DOHH2 (cell line): ENCODE results near the gene SHC3.

ENCODE experiments used
- H3F3A ChIP-seq: fragments of 200-600 bp; sonication (generic), shearing (Covaris generic); 2 replicates; pipeline ENCODE4 v1.6.0; 2016; ENCODE audit warnings: antibody characterized with exemption, mild to moderate bottlenecking; ENCODE audit not compliant: control insufficient read depth, insufficient read depth
- H3K27ac ChIP-seq: fragments of 200-600 bp; sonication (generic); 2 replicates; pipeline ENCODE4 v1.5.1; 2014; ENCODE audit warnings: low read depth, mild to moderate bottlenecking, low read length, moderate library complexity
- H3K27me3 ChIP-seq: fragments of 200-600 bp; sonication (generic); 2 replicates; pipeline ENCODE4 v1.6.1; 2014; ENCODE audit warnings: mild to moderate bottlenecking, low read length, mixed read lengths; ENCODE audit not compliant: control insufficient read depth
- H3K36me3 ChIP-seq: fragments of 200-600 bp; sonication (generic); 2 replicates; pipeline ENCODE4 v1.6.1; 2014; ENCODE audit warnings: mild to moderate bottlenecking, low read length, moderate library complexity, mixed read lengths; ENCODE audit not compliant: control insufficient read depth
- H3K4me1 ChIP-seq: fragments of 200-600 bp; sonication (generic); 2 replicates; pipeline ENCODE4 v1.6.1; 2014; ENCODE audit warnings: mild to moderate bottlenecking, low read length, mixed read lengths; ENCODE audit not compliant: control insufficient read depth
- H3K4me2 ChIP-seq: fragments of 200-600 bp; sonication (generic); 2 replicates; pipeline ENCODE4 v1.6.0; 2014; ENCODE audit warnings: mild to moderate bottlenecking, low read length, moderate library complexity
- H3K4me3 ChIP-seq: fragments of 200-600 bp; sonication (generic); 2 replicates; pipeline ENCODE4 v1.5.1; 2014; ENCODE audit warnings: mild to moderate bottlenecking, low read length, mixed read lengths
- H3K79me2 ChIP-seq: fragments of 200-600 bp; sonication (generic); 2 replicates; pipeline ENCODE4 v1.6.1; 2014; ENCODE audit warnings: mild to moderate bottlenecking, low read length, mixed read lengths; ENCODE audit not compliant: control insufficient read depth
- H3K9me2 ChIP-seq: fragments of 200-600 bp; sonication (generic); replicated peaks from 2 replicates; pipeline ENCODE4 v1.6.1; 2014; ENCODE audit warnings: mild to moderate bottlenecking, low read length, mixed read lengths; ENCODE audit not compliant: control insufficient read depth
- H3K9me3 ChIP-seq: fragments of 200-600 bp; sonication (generic); 2 replicates; pipeline ENCODE4 v1.6.1; 2014; ENCODE audit warnings: antibody characterized with exemption, low read length, mixed read lengths; ENCODE audit not compliant: control insufficient read depth, insufficient read depth
- H4K20me1 ChIP-seq: fragments of 200-600 bp; sonication (generic); 2 replicates; pipeline ENCODE4 v1.6.0; 2014; ENCODE audit warnings: low read depth, mild to moderate bottlenecking, antibody characterized with exemption, low read length, moderate library complexity; ENCODE audit not compliant: control insufficient read depth, insufficient read depth
- EZH2phosphoT487 ChIP-seq: fragments of 200-600 bp; sonication (generic); IDR thresholded peaks from 2 replicates; pipeline ENCODE4 v1.6.1; 2017; ENCODE audit warnings: borderline replicate concordance, mild to moderate bottlenecking, antibody characterized with exemption, low read length, moderate library complexity, mixed read lengths
- TF ChIP-seq, protein P1 (sequence below): fragments of 200-600 bp; sonication (generic); IDR thresholded peaks from one replicate; pipeline ENCODE4 v1.5.1; 2014; ENCODE audit warnings: antibody characterized with exemption, mild to moderate bottlenecking, low read depth, low read length; ENCODE audit not compliant: poor library complexity, severe bottlenecking

SHC3 gene

DNA sequence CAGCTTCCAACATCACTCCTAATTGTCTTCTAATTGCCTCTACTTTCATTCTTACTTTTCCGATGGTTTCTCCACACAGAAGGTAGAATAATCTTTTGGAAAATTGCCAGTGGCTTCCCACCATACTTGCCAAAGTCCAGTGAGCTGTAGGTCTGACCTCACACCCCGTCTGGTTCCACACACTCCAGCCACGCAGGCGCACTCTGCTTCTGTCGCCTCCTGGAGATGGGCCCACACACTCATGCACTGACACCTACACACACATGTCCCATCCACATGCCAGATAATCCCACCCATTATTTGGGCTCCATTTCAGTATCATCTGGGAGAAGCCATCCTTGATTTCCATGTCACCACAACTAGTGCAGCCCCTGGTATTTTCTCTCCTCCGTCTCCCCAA lies 12.7 kb downstream of the SHC3 start:
- no peaks in the 10 kb centered on the region for H3K36me3 ChIP-seq
- TF ChIP-seq EZH2phosphoT487: no peak
- TF ChIP-seq, protein P1, sequence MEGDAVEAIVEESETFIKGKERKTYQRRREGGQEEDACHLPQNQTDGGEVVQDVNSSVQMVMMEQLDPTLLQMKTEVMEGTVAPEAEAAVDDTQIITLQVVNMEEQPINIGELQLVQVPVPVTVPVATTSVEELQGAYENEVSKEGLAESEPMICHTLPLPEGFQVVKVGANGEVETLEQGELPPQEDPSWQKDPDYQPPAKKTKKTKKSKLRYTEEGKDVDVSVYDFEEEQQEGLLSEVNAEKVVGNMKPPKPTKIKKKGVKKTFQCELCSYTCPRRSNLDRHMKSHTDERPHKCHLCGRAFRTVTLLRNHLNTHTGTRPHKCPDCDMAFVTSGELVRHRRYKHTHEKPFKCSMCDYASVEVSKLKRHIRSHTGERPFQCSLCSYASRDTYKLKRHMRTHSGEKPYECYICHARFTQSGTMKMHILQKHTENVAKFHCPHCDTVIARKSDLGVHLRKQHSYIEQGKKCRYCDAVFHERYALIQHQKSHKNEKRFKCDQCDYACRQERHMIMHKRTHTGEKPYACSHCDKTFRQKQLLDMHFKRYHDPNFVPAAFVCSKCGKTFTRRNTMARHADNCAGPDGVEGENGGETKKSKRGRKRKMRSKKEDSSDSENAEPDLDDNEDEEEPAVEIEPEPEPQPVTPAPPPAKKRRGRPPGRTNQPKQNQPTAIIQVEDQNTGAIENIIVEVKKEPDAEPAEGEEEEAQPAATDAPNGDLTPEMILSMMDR: no peak
- H3K4me1 ChIP-seq: no peaks in the 10 kb centered on the region
- no peaks in the 10 kb centered on the region for H4K20me1 ChIP-seq
- H3K9me2 ChIP-seq: no peaks in the 10 kb centered on the region
- no peaks in the 10 kb centered on the region for H3F3A ChIP-seq
- no peaks in the 10 kb centered on the region for H3K79me2 ChIP-seq
- H3K9me3 ChIP-seq: no peaks in the 10 kb centered on the region
- H3K4me2 ChIP-seq: no peak overlapping the region
- no peaks in the 10 kb centered on the region for H3K27me3 ChIP-seq
- no peak overlapping the region for H3K4me3 ChIP-seq
- H3K27ac ChIP-seq: no peak overlapping the region

DNA sequence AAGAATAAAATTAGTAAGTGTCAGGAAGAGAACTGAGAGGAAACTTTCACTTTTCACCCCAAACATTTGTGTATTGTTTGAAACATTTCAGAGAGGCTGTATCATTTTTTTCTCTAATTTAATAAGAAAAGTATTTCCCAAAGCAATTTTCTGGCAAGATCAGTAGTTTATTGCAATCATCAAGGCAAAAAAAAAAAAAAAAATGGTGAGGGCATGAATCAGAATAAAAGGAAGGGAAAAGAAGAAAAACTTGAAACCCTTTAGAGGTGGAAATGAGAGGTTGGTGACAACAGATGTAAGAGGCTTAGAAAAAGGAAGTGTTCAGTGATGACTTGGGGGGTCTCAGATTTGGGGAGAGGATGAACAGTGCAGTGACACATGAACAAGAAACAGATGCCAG lies 13.3 kb downstream of the SHC3 start:
- Histone ChIP-seq H3K4me2 (no peak overlapping the region), H3K9me3 (no peaks in the 10 kb centered on the region), H3K4me1 (no peaks in the 10 kb centered on the region), H3F3A (no peaks in the 10 kb centered on the region), H3K4me3 (no peak overlapping the region), H3K27me3 (no peaks in the 10 kb centered on the region), H3K9me2 (no peaks in the 10 kb centered on the region), H3K79me2 (no peaks in the 10 kb centered on the region), H3K36me3 (no peaks in the 10 kb centered on the region), H4K20me1 (no peaks in the 10 kb centered on the region), H3K27ac (no peak overlapping the region)
- TF ChIP-seq EZH2phosphoT487: no peak
- TF ChIP-seq, protein P1: no peak

DNA sequence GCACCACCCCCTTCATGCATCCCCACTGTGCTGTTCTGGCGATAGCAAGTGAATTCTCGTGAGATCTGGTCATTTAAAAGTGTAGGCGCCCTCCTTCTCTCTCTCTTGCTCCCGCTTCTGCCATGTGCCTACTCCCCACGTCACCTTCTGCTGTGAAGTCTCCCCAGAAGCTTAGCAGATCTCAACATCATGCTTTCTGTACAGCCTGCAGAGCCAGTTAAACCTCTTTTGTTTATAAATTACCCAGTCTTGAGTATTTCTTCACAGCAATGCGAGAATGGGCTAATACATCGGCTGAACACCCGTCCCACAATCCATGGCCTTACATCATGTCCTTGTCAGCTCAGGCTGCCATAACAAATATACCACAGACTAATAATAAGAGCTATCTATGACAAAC lies 17.4 kb downstream of the SHC3 start:
- Histone ChIP-seq H3F3A (no peaks in the 10 kb centered on the region), H3K9me2 (no peaks in the 10 kb centered on the region), H3K79me2 (no peaks in the 10 kb centered on the region), H3K9me3 (no peaks in the 10 kb centered on the region), H3K27me3 (no peaks in the 10 kb centered on the region), H3K36me3 (no peaks in the 10 kb centered on the region), H3K4me1 (no peaks in the 10 kb centered on the region), H3K4me3 (no peak overlapping the region), H3K27ac (no peak overlapping the region), H3K4me2 (no peak overlapping the region), H4K20me1 (no peaks in the 10 kb centered on the region)
- TF ChIP-seq, protein P1: no peak
- TF ChIP-seq EZH2phosphoT487: no peak

DNA sequence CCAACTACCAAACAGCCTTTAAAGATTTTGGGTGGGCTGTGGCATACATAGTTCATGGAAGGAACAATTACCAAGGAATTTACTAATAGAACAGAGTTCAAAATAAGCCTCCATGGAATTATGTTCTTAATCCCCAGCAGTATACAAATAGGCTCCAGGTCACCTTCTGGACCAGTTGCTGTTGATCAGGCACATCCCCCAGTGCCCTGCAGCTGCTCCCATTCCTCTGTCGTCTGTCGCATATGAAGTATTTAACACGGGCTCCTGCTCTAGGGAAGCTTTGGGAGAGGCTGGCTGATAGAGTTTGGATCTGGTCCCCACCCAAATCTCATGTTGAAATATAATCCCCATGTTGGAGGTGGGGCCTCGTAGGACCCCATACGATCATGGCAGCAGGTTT lies 17.8 kb downstream of the SHC3 start:
- H3K79me2 ChIP-seq: no peaks in the 10 kb centered on the region
- no peaks in the 10 kb centered on the region for H4K20me1 ChIP-seq
- no peaks in the 10 kb centered on the region for H3F3A ChIP-seq
- H3K27me3 ChIP-seq: no peaks in the 10 kb centered on the region
- H3K4me3 ChIP-seq: no peak overlapping the region
- no peaks in the 10 kb centered on the region for H3K9me3 ChIP-seq
- H3K36me3 ChIP-seq: no peaks in the 10 kb centered on the region
- H3K4me1 ChIP-seq: no peaks in the 10 kb centered on the region
- no peak overlapping the region for H3K27ac ChIP-seq
- H3K4me2 ChIP-seq: no peak overlapping the region
- H3K9me2 ChIP-seq: no peaks in the 10 kb centered on the region
- TF ChIP-seq, protein P1: no peak
